K562 (cell line): ENCODE measurements around the gene MAP7D1. TPM values are rescaled to one million over a fixed set of nuclear protein-coding genes. Genes with fewer than 3 reads are reported as not detected.

Source experiments
- ASH1L ChIP-seq: fragments of 450-650 bp; IDR thresholded peaks from 2 replicates; pipeline ENCODE4 v1.6.1; 2018; ENCODE audit warnings: borderline replicate concordance, mild to moderate bottlenecking, low read depth; ENCODE audit not compliant: partially characterized antibody
- BMI1 ChIP-seq: fragments of 150-350 bp; IDR thresholded peaks from 2 replicates; pipeline ENCODE4 v1.6.1; 2014; ENCODE audit warnings: low read length
- LCOR ChIP-seq: sonication (generic); formaldehyde crosslinking; IDR thresholded peaks from 2 replicates; pipeline ENCODE4 v1.8.0; 2022; ENCODE audit warnings: mild to moderate bottlenecking, missing genetic modification reagents
- MTA3 ChIP-seq: fragments of 450-650 bp; formaldehyde crosslinking; IDR thresholded peaks from 2 replicates; pipeline ENCODE4 v1.6.1; 2017; ENCODE audit warnings: mild to moderate bottlenecking, borderline replicate concordance
- MXD1 ChIP-seq: fragments of 250-450 bp; sonication (Bioruptor Pico); IDR thresholded peaks from 2 replicates; pipeline ENCODE4 v1.8.0; 2021; ENCODE audit warnings: borderline replicate concordance, mild to moderate bottlenecking, moderate library complexity; ENCODE audit not compliant: poor library complexity, severe bottlenecking
- TFAM ChIP-seq: fragments of 250-450 bp; sonication (Bioruptor Pico); conservative IDR thresholded peaks from 2 replicates; pipeline ENCODE4 v1.5.0; 2021; ENCODE audit warnings: mild to moderate bottlenecking, moderate library complexity
- TOE1 ChIP-seq, 2 experiments: fragments of 450-650 bp in 1 of 2; sonication (generic) in 1 of 2; formaldehyde crosslinking in 1 of 2; IDR thresholded peaks; 2 replicates each; pipeline versions ENCODE4 v1.7.1 to v1.8.0; 2016 to 2022; ENCODE audit warnings: borderline replicate concordance in 2 of 2, mild to moderate bottlenecking in 2 of 2, antibody characterized with exemption in 1 of 2, inconsistent platforms in 1 of 2, low read depth in 1 of 2, missing genetic modification reagents in 1 of 2, moderate library complexity in 1 of 2
- polyA plus RNA-seq, 8 experiments: library from polyadenylated mRNA; depleted of rRNA in 4 of 8; stranded (reverse) in 5 of 8; unstranded in 3 of 8; fragments of >200 nt; fragmentation: Nextera tagmentation in 2 of 8; fragmentation: Illumina TruSeq in 1 of 8; extraction: Ambion mirVana in 2 of 8; extraction: Trizol in 1 of 8; gene quantifications; 2 replicates each; pipeline versions ENCODE4 v1.2.1 to v1.2.3, GENCODE V29; 2011 to 2014; ENCODE audit warnings: inconsistent platforms in 1 of 8, missing spikeins in 1 of 8
- total RNA-seq, 7 experiments: library from RNA; depleted of rRNA in 6 of 7; stranded (reverse); fragments of >200 nt in 6 of 7; fragmentation: Illumina TruSeq in 2 of 7; extraction: Trizol in 2 of 7; gene quantifications; 2 replicates each; pipeline versions ENCODE4 v1.2.1 to v1.2.3, GENCODE V29; 2011 to 2021; ENCODE audit warnings: low replicate concordance in 1 of 7
- TF ChIP-seq, protein P1 (sequence below), 2 experiments: fragments of 450-650 bp; formaldehyde crosslinking in 1 of 2; IDR thresholded peaks; 2 replicates each; pipeline versions ENCODE4 v1.4.0 to v1.6.1; 2014 to 2020; ENCODE audit warnings: mild to moderate bottlenecking in 2 of 2, borderline replicate concordance in 1 of 2, low read depth in 1 of 2
- TF ChIP-seq, protein P2 (sequence below): fragments of 450-650 bp; IDR thresholded peaks from 2 replicates; pipeline ENCODE4 v1.6.1; 2016; ENCODE audit warnings: mild to moderate bottlenecking

MAP7D1 gene
- total and polyA plus RNA-seq, 9 of the 15 experiments (the other 6 are each of a cell fraction or from before 2014, with no cell fraction given): 3.6 to 108 (median 34.5) TPM

DNA sequence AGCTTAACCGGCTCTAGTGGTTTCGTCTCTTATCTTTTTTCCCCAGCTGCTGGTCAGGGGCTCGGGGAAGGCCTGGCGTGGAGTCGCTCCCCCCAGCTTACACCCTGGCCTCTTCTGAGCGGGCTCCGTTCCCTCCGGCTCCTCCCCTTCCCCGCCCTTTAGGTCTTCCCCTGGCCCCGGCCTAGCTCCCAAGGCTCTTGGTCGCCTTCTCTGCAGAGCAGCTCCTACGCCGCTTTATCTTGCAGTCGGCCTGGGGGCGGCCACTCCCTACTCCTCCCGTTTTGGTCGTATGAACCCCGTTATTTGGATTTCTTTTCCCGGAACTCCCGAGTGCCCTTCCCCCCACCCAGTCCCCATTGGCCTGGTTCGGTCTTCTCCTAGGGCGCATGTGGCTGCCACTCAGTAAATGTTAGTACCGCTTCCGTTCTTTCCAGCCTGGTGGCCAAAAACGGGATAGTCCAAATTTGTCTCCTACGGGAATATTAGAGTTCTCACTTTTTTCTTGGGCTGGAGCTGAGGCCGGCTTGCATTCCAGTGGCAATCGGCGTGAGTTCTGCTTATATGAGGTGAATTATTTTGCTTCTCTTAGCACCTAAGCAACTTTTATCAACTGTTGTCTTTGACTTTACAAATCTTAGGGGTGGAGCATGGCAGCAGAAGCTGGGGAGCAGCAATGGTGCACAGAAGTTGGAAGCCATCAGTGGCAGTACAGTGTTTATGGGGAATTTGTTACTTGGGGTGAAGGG lies 68.8 kb downstream of the MAP7D1 start (continued):
- TF ChIP-seq, protein P1, sequence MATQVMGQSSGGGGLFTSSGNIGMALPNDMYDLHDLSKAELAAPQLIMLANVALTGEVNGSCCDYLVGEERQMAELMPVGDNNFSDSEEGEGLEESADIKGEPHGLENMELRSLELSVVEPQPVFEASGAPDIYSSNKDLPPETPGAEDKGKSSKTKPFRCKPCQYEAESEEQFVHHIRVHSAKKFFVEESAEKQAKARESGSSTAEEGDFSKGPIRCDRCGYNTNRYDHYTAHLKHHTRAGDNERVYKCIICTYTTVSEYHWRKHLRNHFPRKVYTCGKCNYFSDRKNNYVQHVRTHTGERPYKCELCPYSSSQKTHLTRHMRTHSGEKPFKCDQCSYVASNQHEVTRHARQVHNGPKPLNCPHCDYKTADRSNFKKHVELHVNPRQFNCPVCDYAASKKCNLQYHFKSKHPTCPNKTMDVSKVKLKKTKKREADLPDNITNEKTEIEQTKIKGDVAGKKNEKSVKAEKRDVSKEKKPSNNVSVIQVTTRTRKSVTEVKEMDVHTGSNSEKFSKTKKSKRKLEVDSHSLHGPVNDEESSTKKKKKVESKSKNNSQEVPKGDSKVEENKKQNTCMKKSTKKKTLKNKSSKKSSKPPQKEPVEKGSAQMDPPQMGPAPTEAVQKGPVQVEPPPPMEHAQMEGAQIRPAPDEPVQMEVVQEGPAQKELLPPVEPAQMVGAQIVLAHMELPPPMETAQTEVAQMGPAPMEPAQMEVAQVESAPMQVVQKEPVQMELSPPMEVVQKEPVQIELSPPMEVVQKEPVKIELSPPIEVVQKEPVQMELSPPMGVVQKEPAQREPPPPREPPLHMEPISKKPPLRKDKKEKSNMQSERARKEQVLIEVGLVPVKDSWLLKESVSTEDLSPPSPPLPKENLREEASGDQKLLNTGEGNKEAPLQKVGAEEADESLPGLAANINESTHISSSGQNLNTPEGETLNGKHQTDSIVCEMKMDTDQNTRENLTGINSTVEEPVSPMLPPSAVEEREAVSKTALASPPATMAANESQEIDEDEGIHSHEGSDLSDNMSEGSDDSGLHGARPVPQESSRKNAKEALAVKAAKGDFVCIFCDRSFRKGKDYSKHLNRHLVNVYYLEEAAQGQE (IDR thresholded peaks at IDR 0.05; ENCODE audit: borderline replicate concordance): no peak
- TF ChIP-seq, protein P1 (CRISPR knock-in tag; IDR thresholded peaks at IDR 0.05; ENCODE audit: low read depth): peak; percentile 32; the same call in 1 of the 2 replicates
- TF ChIP-seq BMI1: no peak
- TF ChIP-seq MTA3: peak; percentile 7; the same call in 1 of the 2 replicates
- TF ChIP-seq, protein P2, sequence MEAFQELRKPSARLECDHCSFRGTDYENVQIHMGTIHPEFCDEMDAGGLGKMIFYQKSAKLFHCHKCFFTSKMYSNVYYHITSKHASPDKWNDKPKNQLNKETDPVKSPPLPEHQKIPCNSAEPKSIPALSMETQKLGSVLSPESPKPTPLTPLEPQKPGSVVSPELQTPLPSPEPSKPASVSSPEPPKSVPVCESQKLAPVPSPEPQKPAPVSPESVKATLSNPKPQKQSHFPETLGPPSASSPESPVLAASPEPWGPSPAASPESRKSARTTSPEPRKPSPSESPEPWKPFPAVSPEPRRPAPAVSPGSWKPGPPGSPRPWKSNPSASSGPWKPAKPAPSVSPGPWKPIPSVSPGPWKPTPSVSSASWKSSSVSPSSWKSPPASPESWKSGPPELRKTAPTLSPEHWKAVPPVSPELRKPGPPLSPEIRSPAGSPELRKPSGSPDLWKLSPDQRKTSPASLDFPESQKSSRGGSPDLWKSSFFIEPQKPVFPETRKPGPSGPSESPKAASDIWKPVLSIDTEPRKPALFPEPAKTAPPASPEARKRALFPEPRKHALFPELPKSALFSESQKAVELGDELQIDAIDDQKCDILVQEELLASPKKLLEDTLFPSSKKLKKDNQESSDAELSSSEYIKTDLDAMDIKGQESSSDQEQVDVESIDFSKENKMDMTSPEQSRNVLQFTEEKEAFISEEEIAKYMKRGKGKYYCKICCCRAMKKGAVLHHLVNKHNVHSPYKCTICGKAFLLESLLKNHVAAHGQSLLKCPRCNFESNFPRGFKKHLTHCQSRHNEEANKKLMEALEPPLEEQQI: no peak
- TF ChIP-seq TFAM (CRISPR knock-in tag): no peak
- TF ChIP-seq MXD1 (CRISPR knock-in tag): no peak
- no peak for TF ChIP-seq ASH1L
- no peak for TF ChIP-seq TOE1 (IDR thresholded peaks at IDR 0.05; ENCODE audit: borderline replicate concordance)
- TF ChIP-seq TOE1 (CRISPR knock-in tag; IDR thresholded peaks at IDR 0.05; ENCODE audit: borderline replicate concordance, low read depth): no peak; the same call in 1 of the 2 replicates
- peak; percentile 93 for TF ChIP-seq LCOR (CRISPR knock-in tag)
